GM12801 (cell line): ENCODE data around the gene BPI.

Source experiments
- TF ChIP-seq, protein P1 (sequence below): IDR thresholded peaks from one replicate; pipeline ENCODE4 v1.5.1; 2011; ENCODE audit warnings: control low read depth; ENCODE audit not compliant: insufficient read length; ENCODE audit errors: extremely low read depth

BPI gene

DNA sequence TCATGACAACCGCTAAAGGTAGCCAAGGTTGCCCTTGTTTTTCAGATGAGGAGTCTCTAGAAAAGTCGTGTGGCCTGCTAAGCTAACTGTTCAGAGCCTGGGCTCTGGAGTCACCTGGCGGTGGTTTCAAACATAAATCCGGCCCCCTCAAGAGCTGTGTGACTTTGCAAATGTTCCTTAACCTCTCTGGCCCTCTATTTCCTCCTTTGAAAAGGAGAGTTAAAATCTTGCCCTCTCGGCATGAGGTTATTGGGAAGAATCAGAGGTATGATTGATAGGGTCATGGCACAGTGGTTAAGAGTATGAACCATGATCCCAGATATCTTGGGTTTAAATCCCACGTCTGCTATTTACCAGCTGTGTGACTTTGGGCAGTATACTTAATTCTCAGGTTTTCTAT lies 36.7 kb downstream of the BPI start:
- TF ChIP-seq, protein P1, sequence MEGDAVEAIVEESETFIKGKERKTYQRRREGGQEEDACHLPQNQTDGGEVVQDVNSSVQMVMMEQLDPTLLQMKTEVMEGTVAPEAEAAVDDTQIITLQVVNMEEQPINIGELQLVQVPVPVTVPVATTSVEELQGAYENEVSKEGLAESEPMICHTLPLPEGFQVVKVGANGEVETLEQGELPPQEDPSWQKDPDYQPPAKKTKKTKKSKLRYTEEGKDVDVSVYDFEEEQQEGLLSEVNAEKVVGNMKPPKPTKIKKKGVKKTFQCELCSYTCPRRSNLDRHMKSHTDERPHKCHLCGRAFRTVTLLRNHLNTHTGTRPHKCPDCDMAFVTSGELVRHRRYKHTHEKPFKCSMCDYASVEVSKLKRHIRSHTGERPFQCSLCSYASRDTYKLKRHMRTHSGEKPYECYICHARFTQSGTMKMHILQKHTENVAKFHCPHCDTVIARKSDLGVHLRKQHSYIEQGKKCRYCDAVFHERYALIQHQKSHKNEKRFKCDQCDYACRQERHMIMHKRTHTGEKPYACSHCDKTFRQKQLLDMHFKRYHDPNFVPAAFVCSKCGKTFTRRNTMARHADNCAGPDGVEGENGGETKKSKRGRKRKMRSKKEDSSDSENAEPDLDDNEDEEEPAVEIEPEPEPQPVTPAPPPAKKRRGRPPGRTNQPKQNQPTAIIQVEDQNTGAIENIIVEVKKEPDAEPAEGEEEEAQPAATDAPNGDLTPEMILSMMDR: no peak

DNA sequence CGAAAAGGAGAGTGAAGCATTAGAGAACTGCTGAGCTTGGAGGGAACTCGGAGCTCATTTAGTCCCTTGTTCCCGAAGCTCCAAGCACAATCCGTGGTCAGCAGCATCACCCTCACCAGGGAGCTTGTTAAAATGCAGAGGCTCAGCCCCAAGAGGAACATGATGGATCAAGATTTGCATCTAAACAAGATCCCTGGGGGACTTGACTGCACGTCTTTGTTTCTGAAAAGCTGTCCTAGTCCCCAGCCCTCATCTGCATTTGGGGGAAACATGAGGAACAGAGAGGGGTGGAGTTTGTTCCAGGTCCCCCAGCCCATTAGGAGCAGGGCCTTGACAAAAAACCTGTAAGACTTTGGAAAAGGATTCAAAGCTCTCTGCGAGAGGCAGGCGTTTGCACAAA lies 38.3 kb downstream of the BPI start:
- TF ChIP-seq, protein P1: no peak

DNA sequence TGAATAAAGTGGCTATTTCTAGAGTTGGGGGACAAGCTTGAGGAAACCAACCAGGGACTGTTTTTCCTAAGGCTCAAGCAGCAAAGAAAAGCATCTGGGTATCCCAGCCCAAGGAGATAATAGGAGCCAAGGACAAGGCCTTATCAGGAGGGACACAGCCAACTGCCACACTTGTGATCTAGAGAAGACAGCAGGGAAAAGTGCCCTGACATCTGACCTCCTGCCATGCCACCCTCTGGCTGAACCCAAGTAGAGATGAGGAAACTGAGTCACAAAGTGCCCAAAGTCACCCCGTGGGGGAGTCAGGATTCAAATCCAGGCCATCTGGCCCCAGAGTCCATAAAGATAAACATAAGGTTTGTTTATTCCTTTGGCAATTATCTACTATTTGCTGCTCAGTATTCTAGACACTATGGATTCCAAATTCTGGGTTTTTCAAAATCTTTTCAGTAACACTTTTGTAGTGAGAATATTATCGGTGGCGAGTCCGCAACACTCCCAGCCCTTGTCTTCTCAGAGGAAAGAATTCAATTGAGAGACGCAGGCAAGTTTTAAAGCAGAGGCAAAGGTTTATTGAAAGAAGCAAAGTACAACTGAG lies 38.9 kb downstream of the BPI start:
- TF ChIP-seq, protein P1: no peak

DNA sequence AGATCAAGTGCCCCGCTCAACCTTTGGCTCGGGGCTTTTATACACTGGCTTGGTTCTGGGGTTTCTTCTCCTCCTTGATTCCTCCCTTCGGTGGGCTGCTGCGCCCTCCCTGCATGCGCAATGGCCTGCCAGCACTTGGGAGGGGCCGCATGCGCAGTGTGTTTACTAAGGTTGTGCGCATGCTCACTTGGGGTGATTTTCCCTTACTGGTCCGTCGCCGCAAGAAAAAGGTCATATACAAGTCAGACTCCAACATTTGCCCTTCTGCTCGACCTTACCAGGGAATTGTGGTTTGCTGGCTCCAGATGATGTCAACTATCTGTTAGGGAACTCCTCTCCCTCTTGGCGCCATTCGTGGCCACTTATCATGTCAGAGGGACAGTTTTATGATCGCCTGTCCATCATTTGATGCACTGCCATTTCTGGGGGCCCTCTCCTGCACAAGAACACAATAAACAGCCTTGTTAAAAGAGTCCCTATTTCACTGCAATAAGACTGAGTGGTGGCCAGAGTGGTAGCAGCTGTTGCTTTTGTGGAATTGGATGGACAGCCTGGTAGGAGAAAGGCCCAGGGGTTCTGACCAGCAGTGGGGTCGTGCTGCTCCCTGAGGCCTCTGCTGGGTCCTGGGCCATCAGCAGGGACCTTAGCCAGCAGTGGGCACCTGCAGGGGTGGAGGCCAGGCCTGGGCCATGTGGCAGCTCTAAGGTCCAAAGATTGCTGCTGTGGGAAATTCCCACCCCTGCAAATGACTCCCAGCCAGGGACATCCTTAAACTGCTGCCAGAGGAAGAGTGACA lies 39.6 kb downstream of the BPI start:
- TF ChIP-seq, protein P1: no peak

DNA sequence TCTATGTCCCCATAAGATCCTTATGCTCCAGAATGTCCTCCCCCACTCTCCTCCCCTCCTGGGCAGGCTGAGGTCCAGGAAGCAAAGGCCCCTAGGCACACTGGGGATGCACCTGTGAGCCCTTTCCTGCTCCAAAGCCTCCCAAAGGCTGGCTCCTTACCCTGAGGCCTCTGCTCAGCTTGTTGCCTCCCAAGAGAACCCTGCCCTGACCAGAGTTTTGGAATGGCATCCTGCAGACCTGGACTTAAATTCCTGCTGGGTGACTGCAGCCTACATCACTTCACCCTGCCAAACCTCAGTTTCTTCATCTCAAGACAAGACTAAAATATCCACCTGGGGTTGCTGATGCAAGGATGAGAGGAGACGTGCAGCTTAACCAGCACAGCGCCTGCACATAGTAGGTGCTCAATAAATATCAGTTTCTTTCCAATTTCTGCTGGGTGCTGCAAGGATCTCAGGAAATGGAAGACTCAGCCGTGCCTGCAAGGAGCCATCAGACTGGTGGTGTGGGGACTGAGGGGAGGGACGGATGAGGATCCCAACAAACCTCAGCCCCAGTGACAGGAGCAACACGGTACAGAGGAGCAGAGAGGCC lies 40.2 kb downstream of the BPI start:
- TF ChIP-seq, protein P1: no peak

DNA sequence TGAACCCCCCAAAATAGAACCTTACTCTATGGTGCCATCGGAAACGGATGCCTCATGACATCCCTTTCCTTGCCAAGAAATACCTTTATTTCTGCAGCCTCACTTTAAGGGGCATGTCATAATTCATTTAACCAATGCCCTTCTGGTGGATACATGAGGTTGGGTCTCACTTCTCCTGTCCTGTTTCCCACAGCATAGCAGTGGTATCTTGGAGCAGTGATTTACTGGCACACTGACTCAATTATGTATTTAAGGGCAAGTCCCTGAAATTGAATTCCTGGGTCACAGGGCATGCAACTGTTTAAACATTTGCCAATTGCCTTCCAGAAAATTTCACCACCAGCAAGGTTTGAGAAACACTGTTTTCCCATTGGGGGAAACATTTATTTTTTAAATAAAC lies 41.7 kb downstream of the BPI start:
- TF ChIP-seq, protein P1: no peak

DNA sequence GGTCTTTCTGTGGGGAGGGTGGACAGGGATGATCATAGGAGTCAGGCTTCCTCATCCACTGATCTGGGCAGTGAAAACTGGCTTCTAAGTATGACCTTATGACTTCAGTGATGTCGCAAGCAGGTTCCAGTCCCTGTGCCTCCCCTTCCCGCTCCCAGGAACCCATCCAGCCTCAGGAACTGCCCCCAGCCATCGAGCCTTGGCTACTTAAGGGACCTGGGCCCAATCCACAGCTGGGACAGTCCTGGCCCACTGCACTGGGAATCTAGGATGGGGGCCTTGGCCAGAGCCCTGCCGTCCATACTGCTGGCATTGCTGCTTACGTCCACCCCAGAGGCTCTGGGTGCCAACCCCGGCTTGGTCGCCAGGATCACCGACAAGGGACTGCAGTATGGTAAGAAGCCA lies 42.3 kb downstream of the BPI start, which contains the start of gene LBP:
Gene LBP, plus strand, starts transcription at position 236 of the 405 bp plus-strand sequence. Its CDS starts 35 bp downstream, at position 271.
- TF ChIP-seq, protein P1: no peak
